GM10266 (cell line): ENCODE measurements around the gene DDX23.
"Not testable (repeated sequence)": the region's sequence is repeated elsewhere in the genome, so short reads cannot be mapped to it uniquely, and the experiment has no call there.

Experiments used
- DNase-seq: peaks from one replicate; pipeline ENCODE4 v3.0.0; 2012; ENCODE audit errors: extremely low spot score
- TF ChIP-seq, protein P1 (sequence below): IDR thresholded peaks from 2 replicates; pipeline ENCODE4 v1.5.1; 2012; ENCODE audit warnings: mild to moderate bottlenecking, low read depth; ENCODE audit not compliant: control insufficient read depth, insufficient read depth; ENCODE audit errors: missing control alignments

The DDX23 gene

DNA sequence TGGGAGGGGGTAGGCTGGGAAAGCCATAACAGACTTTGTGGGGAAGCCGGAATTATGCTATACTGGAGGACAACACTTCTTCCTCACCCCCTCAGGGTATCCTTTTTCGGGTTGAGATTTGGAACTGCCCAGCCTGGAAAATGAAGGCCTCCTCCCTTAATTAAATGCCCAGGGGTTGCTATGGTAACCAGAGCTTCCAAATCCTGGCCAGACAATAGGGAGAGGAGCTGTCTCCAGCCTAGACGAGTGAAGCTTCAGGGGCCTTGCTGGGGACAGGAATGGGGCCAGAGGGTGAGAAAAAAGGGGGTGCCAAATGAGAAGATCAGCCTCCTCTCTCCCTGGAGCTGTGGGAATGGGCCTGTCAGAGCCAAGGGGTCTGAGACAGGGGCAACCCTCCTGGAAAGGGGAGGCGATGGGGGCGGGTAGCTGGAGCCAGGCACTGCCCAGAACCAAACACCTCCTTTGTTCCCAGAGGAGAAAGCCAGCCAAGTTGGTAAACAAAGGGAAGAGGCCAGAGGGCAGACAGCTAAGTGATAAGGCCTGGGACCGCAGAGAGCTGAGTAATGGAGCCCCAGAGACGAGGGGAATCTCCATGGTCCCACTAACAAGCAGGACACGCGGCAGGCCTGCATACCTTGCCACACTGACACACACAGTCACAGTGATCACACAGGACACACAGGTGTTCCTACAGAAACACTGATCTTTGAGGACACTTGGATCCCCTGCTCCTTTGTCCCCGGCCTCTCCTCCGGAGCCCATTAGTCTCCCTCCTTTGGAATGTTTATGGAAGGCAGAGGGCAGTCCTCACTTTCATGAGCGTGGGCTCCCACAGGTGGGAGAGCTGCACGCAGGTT, 31.6 kb upstream of the DDX23 start:
- DNase-seq = no peak
- TF ChIP-seq, protein P1, sequence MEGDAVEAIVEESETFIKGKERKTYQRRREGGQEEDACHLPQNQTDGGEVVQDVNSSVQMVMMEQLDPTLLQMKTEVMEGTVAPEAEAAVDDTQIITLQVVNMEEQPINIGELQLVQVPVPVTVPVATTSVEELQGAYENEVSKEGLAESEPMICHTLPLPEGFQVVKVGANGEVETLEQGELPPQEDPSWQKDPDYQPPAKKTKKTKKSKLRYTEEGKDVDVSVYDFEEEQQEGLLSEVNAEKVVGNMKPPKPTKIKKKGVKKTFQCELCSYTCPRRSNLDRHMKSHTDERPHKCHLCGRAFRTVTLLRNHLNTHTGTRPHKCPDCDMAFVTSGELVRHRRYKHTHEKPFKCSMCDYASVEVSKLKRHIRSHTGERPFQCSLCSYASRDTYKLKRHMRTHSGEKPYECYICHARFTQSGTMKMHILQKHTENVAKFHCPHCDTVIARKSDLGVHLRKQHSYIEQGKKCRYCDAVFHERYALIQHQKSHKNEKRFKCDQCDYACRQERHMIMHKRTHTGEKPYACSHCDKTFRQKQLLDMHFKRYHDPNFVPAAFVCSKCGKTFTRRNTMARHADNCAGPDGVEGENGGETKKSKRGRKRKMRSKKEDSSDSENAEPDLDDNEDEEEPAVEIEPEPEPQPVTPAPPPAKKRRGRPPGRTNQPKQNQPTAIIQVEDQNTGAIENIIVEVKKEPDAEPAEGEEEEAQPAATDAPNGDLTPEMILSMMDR = no peak

DNA sequence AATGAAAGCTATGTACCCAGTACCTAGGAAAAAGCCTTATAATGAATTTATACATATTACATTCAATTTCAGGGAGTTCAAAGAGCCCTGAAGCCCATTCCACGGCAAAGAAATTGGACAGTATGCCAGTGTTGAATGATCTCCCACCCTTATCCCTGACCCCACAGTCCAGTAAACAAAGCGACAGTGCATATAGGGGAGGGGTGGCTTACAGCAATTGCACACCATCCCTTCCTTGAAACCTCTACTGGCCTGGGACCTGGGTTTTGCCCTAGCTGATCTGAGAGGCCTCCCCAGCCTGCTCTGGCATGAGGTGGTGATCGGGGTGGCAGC, 31.0 kb upstream of the DDX23 start:
- TF ChIP-seq, protein P1 = no peak
- DNase-seq = no peak

- TF ChIP-seq, protein P1 = no peak
- no peak for DNase-seq
These were observed 30.3 kb upstream of the DDX23 start for GRCh38 chr12:48882315-48882687.

GRCh38 chr12:48881686-48882314, 29.8 kb upstream of the DDX23 start:
- TF ChIP-seq, protein P1 = no peak
- DNase-seq = no peak

DNA sequence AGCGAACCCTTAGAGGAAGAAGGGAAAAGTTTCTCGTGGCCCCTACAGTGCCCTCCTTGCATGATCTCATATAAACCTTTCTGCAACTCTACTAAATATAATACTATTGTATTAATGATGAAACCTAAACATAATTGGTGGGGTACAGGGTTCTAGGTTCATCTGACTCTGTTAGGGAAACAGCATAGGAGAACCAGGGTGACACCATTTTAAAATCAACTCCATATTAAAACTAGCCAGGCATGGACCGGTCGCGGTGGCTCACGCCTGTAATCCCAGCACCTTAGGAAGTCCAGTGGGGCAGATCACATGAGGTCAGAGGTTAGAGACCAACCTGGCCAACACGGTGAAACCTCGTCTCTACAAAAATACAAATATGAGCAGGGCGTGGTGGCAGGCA, 28.7 kb upstream of the DDX23 start:
- TF ChIP-seq, protein P1 = no peak
- DNase-seq = no peak

GRCh38 chr12:48878548-48878947, 26.6 kb upstream of the DDX23 start:
- no peak for DNase-seq
- TF ChIP-seq, protein P1 = no peak

DNA sequence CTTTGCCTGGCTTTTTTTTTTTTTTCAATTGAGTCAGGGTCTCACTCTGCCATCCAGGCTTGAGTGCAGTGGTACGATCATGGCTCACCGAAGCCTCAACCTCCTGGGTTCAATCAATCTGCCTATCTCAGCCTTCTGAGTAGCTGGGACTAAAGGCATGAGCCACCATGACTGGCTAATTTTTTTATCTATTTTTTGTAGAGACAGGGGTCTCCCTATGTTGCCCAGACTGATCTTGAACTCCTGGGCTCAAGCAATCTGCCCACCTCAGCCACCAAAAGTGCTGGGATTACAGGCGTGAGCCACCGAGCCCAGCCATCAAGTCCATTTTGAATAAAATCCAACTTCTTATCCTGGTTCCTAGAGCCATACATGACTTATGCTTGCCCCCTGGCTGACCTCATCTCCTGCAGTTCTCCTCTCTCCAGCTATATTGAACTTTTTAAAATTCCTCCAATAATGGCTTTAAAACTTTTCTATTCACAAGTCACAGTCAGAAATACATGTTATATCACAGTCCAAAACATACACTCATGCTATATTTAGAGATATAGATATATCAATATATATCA, 24.1 kb upstream of the DDX23 start:
- no peak for DNase-seq
- TF ChIP-seq, protein P1 = no peak

DNA sequence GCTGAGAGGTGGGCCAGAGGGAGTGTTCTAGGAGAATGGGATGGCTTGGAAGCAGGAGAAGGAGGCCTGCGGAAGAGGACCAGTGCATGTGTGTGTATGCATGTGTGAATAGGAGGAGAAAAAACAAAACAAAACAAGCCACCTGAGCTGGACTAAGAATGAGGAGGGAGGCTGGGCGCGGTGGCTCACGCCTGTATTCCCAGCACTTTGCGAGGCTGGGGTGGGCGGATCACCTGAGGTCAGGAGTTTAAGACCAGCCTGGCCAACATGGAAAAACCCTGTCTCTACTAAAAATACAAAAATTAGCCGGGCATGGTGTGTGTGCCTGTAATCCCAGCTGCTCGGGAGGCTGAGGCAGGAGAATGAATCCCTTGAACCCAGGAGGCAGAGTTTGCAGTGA, 21.6 kb upstream of the DDX23 start:
- not testable (repeated sequence) for DNase-seq
